ENCODE results near the gene MREG. TPM values are rescaled to one million over a fixed set of nuclear protein-coding genes. Genes with fewer than 3 reads are reported as not detected.

MREG gene, protein sequence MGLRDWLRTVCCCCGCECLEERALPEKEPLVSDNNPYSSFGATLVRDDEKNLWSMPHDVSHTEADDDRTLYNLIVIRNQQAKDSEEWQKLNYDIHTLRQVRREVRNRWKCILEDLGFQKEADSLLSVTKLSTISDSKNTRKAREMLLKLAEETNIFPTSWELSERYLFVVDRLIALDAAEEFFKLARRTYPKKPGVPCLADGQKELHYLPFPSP
- 4.8 and 6.7 TPM in 2 replicates for total RNA-seq

DNA sequence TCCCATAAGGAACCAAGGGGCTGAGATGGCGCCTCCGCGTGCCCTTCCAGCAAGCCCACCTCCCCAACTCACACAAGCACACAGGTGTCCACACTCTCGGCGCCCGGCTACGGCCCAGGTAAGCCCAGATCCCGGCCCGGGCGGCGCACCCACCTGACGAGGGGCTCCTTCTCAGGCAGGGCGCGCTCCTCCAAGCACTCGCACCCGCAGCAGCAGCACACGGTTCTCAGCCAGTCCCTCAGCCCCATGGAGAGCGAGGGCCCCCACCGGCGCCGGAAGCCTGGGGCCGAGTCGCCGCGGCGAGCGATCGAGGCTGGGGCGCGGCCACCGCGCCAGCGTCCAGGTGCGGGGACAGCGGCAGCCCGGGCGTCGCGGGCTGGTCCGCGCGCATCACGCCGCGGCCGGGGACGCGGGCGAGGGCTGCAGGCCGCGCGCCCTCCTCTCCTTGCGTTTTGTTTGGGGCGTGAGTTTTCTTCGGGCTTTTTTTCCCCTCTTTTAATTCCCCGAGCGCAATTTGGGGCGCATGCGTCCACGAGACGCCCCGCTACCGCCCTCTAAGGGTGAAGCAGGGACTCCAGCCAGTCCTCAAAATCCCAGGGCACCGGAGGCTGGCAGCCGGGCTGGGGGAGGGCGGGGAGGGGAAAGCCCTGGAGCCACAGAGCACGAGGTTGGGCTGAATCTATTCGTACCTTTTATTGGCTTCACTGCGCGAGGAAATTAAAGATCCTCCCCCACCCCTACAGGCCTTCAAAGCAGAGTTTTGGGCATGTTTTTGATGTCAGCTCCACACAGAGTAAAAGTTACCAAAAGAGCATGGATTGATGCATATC lies at the start of gene MREG:
Gene MREG, minus strand, starts transcription at position 472 of the 830 bp plus-strand sequence. Its CDS starts 224 bp downstream, at position 248.

Other genes with a start within 250 kb of the MREG start
- gene PECR, start 68.3 kb upstream of the MREG start, total RNA-seq = 3.7 and 8.0 TPM in 2 replicates
- not detected in 2 replicates for gene TMEM169, start 68.4 kb upstream of the MREG start, total RNA-seq
- gene XRCC5, start 95.8 kb upstream of the MREG start, total RNA-seq = 203 and 209 TPM in 2 replicates